ENCODE results near the gene KRTAP5-1.

KRTAP5-1 gene

GRCh38 chr11:1571760-1572196 lies 13.3 kb downstream of the KRTAP5-1 start:
- DNase-seq (ENCODE audit: low spot score): no peak

GRCh38 chr11:1570896-1571759 lies 14.0 kb downstream of the KRTAP5-1 start:
- no peak for DNase-seq (ENCODE audit: low spot score)

DNA sequence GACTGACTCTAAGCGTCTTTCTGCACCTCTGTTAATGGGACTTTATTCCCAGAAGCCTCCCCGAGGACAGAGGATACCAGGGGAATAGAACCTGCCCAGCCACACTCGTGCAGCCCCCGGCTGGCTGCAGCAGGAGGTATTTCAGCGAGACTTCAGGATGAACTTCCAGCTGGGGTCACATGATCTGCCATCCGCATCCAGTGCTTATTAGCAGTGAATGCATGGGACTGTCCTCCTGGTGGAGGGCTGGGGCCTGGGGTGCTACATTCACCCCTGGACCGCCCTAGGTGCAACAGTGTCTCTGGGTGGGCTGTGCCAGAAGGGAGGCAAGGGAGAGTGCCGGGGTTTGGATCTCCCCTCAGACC lies 14.6 kb downstream of the KRTAP5-1 start:
- DNase-seq (ENCODE audit: low spot score): no peak

DNA sequence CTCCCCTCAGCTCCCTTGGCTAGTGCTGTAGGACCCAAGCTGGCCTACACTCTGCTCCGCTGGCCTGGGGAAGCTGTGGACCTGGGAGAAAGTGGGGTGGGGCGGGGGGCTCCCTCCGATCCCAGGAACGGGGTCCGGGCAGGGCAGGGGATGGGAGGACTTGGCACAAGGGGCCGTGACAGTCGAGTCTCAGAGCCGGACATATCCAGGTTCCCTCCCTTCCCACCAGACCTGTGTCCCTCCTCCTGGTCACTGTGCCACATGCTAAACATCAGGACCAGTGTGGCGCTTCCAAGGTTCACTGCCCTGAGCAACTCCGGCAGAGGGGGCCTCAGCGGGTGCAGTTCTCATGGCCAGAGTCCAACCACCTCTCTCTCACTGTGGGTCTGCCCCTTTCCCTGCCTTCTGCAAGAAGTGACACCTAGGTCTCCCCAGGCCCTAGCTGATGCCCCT lies 15.1 kb downstream of the KRTAP5-1 start:
- no peak for DNase-seq (ENCODE audit: low spot score)

DNA sequence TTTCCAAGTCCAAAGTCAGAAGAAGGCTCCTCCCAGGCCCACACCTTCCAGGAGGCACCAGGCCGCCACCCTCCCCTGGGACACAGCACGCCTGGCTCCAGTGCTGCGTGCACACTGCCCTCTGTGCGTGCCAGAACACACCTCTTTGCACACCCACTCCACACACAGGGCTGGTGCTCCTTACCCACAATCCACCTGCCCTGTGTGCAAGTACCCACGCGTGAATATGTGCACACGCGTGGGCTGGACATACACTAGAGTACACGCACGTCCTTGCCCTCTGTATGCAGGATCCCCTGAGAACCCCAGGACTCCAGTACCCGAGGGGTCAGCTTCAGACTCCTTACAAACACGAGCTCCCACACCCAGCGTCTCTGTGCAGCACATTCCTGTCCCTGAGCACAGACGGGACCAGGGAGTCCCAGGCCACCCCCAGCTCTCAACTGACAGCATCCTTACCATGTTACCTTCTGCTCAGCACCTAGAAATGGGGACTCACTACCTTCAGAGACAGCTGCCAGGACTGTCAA lies 15.8 kb downstream of the KRTAP5-1 start:
- no peak for DNase-seq (ENCODE audit: low spot score)

- DNase-seq (ENCODE audit: low spot score): no peak
These were observed 16.6 kb downstream of the KRTAP5-1 start for GRCh38 chr11:1568441-1568911.

DNA sequence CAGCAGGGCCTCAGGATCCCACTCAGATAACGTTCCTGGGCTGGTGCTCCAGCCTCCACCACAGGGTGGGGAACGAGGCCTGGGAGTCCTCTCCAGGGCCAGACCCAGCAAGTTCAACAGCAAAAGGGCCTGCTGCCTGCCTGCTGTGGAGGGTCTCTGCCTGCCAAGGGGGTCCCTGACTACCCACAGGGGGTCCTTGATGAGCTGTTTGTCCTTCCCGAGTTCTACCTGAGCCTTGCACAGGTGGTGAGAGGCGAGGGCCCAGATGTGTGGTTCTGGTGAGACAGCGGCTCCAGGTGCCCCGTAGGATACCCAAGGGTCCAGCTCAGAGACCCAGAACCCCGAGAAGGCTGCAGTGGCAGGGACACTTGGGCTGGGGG lies 17.4 kb downstream of the KRTAP5-1 start:
- no peak for DNase-seq (ENCODE audit: low spot score)

- DNase-seq (ENCODE audit: low spot score): no peak
These were observed 17.9 kb downstream of the KRTAP5-1 start for GRCh38 chr11:1567052-1567720.

DNA sequence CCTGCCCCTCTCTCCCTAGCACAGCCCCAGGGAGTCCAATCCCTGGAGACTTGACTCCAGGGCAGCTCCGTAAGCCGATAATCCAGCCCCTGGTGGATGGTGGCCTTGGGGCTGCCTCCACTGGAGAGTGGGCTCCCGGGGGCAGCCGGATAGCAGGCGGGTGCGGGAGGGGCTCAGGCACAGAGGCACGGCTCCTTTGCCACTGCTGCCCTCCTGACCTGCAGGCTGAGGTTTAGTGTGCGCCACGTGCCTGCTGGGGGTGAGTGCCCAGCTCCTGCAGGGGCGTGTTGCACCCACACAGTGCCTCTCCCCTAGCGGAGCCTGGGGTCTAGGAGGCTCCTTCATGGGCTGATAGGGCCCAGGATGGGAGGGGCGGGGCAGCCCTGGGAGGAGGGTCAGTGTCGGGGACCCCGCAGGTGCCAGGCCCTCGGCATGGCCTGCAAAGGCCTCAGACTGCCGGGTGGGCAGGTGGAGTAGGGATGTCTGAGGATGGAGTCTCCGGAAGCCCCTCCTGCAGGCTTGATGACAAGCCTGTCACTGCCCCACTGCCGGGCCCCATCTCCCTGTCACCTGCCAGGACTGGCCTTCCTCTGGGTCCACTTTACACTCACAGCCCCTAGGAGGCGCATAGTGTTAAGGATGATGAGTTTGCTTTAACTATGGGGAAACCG lies 18.6 kb downstream of the KRTAP5-1 start:
- DNase-seq (ENCODE audit: low spot score): no peak

GRCh38 chr11:1565904-1566247 lies 19.2 kb downstream of the KRTAP5-1 start:
- DNase-seq (ENCODE audit: low spot score): no peak

DNA sequence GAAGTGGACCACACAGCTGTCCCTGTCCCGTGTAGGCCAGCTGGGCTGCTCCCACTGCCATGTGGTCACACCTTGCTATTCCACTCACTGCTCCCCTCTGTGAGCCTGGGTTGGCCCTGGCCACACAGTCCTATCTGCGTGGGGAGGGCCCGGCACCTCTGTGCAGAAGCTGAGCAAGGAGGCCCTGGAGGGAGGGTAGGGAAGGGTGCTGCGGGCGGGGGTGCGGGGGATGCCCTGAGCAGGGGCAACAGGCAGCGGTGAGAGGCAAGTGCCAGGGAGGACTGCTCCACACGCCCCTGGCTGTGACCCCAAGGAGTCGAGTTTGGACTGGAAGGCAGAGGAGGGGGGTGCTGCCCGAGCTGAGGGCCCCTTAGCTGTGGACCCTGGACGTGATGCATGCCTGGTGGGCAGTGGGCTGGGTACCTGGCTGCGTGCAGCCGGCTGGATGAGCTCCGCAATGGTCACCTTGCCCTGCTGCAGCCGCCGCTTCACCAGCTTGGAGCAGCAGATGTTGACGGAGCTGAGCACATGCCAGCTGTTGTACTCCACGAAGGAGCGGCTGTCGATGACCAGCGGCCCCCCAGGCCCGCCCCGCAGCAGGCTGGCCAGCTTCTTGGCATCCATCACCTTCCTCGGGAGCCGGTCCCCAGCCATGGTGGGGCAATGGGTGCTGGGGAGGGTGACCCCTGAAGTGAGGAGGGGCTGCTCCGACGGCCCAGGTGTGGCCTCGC lies 19.7 kb downstream of the KRTAP5-1 start:
- no peak for DNase-seq (ENCODE audit: low spot score)

- DNase-seq (ENCODE audit: low spot score): no peak
These were observed 20.4 kb downstream of the KRTAP5-1 start for GRCh38 chr11:1564535-1565172.

GRCh38 chr11:1563697-1564534 lies 21.2 kb downstream of the KRTAP5-1 start:
- no peak for DNase-seq (ENCODE audit: low spot score)

GRCh38 chr11:1563149-1563638 lies 21.9 kb downstream of the KRTAP5-1 start:
- no peak for DNase-seq (ENCODE audit: low spot score)

DNA sequence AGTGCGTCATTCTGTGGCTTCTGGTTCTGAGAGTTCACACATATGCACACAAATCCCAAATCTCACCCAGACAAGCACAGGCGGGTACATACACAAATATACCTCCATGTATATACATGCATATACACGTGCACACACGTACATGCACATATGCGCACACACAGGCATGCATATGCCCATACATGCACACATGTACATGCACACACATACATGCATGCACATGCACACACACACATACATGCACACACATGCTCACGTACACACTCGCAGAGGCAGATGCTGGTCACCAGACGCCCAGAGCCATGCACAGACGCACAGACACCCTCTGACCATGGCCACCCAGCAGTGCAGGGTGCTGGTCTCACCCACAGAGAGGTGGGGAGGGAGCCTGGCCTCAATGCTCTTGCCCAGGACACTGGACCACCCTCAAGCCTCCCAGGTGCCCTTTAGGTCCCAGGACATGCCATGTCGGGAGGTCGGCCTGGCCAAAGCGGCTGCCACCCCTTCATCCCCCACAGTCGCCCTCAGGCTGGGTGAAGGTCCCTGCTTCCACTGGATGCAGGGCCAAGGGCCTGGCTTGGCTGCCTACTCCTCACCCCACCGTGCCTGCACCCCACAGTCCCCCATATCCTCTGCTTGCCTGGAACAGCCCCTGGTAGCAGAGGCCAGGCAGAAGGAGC lies 22.5 kb downstream of the KRTAP5-1 start:
- no peak for DNase-seq (ENCODE audit: low spot score)

DNA sequence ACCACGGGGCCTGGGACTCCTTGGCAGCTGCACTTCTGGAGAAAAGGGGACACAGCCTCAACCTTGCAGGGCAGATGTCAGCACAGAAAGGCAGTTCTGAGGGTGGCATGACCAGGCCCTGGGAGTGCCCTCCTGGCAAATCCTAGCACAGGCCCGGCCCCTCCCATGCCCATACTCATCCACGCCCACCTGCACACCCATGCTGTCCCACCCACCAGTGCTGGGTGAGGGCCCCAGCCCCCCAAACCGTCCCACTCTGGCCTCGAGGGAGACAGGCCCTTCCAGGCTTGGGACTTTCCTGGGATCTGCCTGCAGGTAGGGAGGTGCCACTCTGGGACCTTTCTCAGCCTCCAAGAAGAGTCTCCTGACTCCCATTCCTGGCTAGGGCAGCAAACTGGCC lies 23.1 kb downstream of the KRTAP5-1 start:
- DNase-seq (ENCODE audit: low spot score): no peak

GRCh38 chr11:1561266-1561665 lies 23.8 kb downstream of the KRTAP5-1 start:
- DNase-seq (ENCODE audit: low spot score): no peak

DNA sequence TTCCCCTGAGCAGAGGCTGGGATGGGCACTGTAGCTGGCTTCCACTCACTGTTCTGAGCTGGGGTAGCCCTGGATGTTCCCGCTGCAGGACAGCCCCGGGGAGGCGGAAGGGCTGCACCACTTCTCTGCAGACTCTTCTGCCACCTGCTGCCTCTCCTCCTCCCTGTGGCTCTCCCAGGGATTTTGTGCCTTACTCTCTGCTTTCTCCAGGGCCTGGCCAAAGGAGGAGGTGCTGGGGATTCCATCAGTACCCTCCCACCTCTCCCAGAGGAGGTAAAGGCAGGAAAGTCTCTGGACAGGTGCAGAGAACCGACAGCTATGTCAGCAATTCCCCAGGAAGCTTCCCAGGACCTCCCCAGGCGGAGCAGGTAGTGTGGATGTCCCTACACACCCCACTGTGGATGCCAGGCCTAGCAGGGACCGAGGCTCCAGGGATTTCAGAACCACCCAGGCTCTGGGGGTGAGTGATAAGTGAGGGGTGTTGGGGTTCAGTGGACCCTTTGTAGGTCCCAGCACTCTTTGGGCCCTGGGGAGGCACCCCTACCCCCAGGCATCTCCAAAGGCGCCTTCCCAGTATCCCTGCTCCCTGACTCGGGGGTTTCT lies 24.3 kb downstream of the KRTAP5-1 start:
- no peak for DNase-seq (ENCODE audit: low spot score)

- no peak for DNase-seq (ENCODE audit: low spot score)
These were observed 25.0 kb downstream of the KRTAP5-1 start for GRCh38 chr11:1560002-1560648.

All from pons (tissue), 1 donor.